Measurements from ENCODE around the gene ISYNA1. TPM values are rescaled to one million over a fixed set of nuclear protein-coding genes. Genes with fewer than 3 reads are reported as not detected.

The ISYNA1 gene
- total RNA-seq, 1 experiment from 2014 or later: 236 TPM

DNA sequence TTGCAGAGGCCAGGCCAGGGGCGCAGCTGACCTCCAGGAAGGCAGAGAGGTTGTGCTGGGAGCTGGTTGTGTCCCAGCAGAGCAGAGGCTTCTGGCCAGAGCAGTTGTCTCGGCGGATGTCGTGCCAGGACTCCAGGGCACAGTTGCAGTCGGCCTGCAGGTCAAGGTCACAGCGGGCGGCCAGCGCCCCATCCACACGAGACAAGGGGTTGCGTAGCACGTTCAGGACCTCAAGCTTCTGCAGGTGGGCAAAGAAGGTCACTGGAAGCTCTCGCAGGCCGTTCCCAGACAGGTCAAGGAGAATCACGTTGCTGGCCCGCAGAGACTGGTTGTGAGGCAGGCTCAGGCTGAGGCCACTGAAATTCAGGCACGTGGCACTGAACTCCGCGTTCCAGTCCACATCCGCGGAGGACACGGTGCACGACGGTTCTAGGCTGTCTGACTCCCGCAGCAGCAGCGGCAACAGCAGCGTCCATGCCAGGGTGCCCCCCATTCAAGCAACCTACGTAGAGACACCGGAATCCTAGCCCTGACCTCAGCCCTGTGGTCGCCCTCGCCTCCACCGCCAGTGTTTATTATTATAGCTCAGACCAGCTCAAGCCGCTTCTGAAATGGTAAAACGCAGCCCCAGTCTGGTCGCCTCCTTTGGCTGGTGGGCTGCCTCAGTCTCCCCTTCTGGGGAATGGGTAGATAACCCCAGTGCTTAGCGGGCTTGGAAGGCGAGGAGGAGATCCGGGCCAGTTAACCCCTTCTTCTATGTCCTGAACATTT lies 41.3 kb downstream of the ISYNA1 start:
- CTCF ChIA-PET: interaction anchor here (0.6 to 6.6 kb wide), 9 partner anchors 8 to 363 kb away, joined by 3 to 73 read pairs (median 4); partner anchors contain the start of gene GDF15
- H3K36me3 Mint-ChIP-seq: no peaks in the 10 kb centered on the region
- H3K4me3 Mint-ChIP-seq: 0 out of 2 replicates have a peak overlapping the region, but pooled peaks have one; percentile 8
- ATAC-seq: no peak
- H3K4me1 Mint-ChIP-seq: peaks cover 5% of the 10 kb centered on the region
- POLR2A ChIA-PET: interaction anchor here (1.3 kb wide), 1 partner anchor 115 kb away, joined by 3 read pairs; the partner anchor contains the start of gene JUND
- no peak overlapping the region for H3K27ac Mint-ChIP-seq
- H3K9me3 Mint-ChIP-seq: no peaks in the 10 kb centered on the region
- DNase-seq (ENCODE audit: low spot score): no peak
- peak; percentile 94 for TF ChIP-seq GTF2I (CRISPR knock-in tag; conservative IDR thresholded peaks at IDR 0.05)
- TF ChIP-seq, protein P1, sequence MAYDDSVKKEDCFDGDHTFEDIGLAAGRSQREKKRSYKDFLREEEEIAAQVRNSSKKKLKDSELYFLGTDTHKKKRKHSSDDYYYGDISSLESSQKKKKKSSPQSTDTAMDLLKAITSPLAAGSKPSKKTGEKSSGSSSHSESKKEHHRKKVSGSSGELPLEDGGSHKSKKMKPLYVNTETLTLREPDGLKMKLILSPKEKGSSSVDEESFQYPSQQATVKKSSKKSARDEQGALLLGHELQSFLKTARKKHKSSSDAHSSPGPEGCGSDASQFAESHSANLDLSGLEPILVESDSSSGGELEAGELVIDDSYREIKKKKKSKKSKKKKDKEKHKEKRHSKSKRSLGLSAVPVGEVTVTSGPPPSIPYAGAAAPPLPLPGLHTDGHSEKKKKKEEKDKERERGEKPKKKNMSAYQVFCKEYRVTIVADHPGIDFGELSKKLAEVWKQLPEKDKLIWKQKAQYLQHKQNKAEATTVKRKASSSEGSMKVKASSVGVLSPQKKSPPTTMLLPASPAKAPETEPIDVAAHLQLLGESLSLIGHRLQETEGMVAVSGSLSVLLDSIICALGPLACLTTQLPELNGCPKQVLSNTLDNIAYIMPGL (CRISPR knock-in tag; IDR thresholded peaks at IDR 0.05): no peak
- TF ChIP-seq, protein P2, sequence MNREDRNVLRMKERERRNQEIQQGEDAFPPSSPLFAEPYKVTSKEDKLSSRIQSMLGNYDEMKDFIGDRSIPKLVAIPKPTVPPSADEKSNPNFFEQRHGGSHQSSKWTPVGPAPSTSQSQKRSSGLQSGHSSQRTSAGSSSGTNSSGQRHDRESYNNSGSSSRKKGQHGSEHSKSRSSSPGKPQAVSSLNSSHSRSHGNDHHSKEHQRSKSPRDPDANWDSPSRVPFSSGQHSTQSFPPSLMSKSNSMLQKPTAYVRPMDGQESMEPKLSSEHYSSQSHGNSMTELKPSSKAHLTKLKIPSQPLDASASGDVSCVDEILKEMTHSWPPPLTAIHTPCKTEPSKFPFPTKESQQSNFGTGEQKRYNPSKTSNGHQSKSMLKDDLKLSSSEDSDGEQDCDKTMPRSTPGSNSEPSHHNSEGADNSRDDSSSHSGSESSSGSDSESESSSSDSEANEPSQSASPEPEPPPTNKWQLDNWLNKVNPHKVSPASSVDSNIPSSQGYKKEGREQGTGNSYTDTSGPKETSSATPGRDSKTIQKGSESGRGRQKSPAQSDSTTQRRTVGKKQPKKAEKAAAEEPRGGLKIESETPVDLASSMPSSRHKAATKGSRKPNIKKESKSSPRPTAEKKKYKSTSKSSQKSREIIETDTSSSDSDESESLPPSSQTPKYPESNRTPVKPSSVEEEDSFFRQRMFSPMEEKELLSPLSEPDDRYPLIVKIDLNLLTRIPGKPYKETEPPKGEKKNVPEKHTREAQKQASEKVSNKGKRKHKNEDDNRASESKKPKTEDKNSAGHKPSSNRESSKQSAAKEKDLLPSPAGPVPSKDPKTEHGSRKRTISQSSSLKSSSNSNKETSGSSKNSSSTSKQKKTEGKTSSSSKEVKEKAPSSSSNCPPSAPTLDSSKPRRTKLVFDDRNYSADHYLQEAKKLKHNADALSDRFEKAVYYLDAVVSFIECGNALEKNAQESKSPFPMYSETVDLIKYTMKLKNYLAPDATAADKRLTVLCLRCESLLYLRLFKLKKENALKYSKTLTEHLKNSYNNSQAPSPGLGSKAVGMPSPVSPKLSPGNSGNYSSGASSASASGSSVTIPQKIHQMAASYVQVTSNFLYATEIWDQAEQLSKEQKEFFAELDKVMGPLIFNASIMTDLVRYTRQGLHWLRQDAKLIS (CRISPR knock-in tag; IDR thresholded peaks at IDR 0.05; ENCODE audit: borderline replicate concordance): no peak
- TF ChIP-seq, protein P3, sequence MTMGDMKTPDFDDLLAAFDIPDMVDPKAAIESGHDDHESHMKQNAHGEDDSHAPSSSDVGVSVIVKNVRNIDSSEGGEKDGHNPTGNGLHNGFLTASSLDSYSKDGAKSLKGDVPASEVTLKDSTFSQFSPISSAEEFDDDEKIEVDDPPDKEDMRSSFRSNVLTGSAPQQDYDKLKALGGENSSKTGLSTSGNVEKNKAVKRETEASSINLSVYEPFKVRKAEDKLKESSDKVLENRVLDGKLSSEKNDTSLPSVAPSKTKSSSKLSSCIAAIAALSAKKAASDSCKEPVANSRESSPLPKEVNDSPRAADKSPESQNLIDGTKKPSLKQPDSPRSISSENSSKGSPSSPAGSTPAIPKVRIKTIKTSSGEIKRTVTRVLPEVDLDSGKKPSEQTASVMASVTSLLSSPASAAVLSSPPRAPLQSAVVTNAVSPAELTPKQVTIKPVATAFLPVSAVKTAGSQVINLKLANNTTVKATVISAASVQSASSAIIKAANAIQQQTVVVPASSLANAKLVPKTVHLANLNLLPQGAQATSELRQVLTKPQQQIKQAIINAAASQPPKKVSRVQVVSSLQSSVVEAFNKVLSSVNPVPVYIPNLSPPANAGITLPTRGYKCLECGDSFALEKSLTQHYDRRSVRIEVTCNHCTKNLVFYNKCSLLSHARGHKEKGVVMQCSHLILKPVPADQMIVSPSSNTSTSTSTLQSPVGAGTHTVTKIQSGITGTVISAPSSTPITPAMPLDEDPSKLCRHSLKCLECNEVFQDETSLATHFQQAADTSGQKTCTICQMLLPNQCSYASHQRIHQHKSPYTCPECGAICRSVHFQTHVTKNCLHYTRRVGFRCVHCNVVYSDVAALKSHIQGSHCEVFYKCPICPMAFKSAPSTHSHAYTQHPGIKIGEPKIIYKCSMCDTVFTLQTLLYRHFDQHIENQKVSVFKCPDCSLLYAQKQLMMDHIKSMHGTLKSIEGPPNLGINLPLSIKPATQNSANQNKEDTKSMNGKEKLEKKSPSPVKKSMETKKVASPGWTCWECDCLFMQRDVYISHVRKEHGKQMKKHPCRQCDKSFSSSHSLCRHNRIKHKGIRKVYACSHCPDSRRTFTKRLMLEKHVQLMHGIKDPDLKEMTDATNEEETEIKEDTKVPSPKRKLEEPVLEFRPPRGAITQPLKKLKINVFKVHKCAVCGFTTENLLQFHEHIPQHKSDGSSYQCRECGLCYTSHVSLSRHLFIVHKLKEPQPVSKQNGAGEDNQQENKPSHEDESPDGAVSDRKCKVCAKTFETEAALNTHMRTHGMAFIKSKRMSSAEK (CRISPR knock-in tag; IDR thresholded peaks at IDR 0.05; ENCODE audit: borderline replicate concordance): no peak
- peak; percentile 9; the same call in 1 of the 2 replicates for TF ChIP-seq ZNF396 (CRISPR knock-in tag; IDR thresholded peaks at IDR 0.05; ENCODE audit: borderline replicate concordance)
- TF ChIP-seq FOXP1 (CRISPR knock-in tag; IDR thresholded peaks at IDR 0.05; ENCODE audit: borderline replicate concordance): 0 out of 2 replicates have a peak, but pooled peaks have one; percentile 8
- TF ChIP-seq ELF4 (CRISPR knock-in tag; IDR thresholded peaks at IDR 0.05; ENCODE audit: low read depth): no peak
- no peak for TF ChIP-seq SOX15 (CRISPR knock-in tag; IDR thresholded peaks at IDR 0.05)
- H3K27me3 Mint-ChIP-seq (ENCODE audit: low read depth): no peaks in the 10 kb centered on the region

DNA sequence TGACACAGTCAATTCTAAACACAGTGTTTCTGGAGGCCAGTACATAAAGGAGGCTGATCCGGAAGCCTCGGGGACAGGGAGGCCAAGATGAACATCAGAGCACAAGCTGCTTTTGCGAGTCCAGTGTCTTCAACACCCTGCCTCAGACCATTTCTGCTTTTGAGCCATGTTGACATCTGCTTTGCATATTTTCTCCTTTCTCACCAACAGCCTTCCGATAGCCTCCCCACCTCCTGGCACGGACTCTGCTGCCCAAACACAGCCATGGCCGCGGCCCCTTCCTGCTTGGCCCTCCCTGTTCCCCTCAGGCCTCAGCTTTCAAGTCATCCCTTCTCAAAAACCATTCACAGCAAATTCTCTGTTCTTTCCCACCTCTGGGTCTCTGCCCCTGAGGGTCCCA lies 44.1 kb downstream of the ISYNA1 start:
- Mint-ChIP-seq H3K9me3 (no peaks in the 10 kb centered on the region), H3K4me1 (peaks cover 5% of the 10 kb centered on the region; the same call in 1 of the 2 replicates), H3K27me3 (ENCODE audit: low read depth) (peaks cover 15% of the 10 kb centered on the region), H3K27ac (no peak overlapping the region), H3K4me3 (no peak overlapping the region), H3K36me3 (peaks cover 11% of the 10 kb centered on the region)
- DNase-seq (ENCODE audit: low spot score) (no peak), ATAC-seq (no peak)
- CTCF ChIA-PET: interaction anchor here (1.4 to 1.6 kb wide), 2 partner anchors 8 to 17 kb away, joined by 4 to 5 read pairs; partner anchors contain the start of gene GDF15
- POLR2A ChIA-PET: interaction anchor here (0.6 to 0.7 kb wide), 2 partner anchors 54 to 501 kb away, joined by 3 to 5 read pairs; no protein-coding TSS in a partner anchor
- TF ChIP-seq, protein P4, sequence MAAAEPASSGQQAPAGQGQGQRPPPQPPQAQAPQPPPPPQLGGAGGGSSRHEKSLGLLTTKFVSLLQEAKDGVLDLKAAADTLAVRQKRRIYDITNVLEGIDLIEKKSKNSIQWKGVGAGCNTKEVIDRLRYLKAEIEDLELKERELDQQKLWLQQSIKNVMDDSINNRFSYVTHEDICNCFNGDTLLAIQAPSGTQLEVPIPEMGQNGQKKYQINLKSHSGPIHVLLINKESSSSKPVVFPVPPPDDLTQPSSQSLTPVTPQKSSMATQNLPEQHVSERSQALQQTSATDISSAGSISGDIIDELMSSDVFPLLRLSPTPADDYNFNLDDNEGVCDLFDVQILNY (CRISPR knock-in tag; IDR thresholded peaks at IDR 0.05): no peak
- TF ChIP-seq, protein P5, sequence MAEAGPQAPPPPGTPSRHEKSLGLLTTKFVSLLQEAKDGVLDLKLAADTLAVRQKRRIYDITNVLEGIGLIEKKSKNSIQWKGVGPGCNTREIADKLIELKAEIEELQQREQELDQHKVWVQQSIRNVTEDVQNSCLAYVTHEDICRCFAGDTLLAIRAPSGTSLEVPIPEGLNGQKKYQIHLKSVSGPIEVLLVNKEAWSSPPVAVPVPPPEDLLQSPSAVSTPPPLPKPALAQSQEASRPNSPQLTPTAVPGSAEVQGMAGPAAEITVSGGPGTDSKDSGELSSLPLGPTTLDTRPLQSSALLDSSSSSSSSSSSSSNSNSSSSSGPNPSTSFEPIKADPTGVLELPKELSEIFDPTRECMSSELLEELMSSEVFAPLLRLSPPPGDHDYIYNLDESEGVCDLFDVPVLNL (CRISPR knock-in tag; IDR thresholded peaks at IDR 0.05; ENCODE audit: borderline replicate concordance, low read depth): no peak
- TF ChIP-seq NR2C2 (CRISPR knock-in tag; IDR thresholded peaks at IDR 0.05): no peak
- no peak for TF ChIP-seq ZNF232 (CRISPR knock-in tag; IDR thresholded peaks at IDR 0.05)
- TF ChIP-seq, protein P6, sequence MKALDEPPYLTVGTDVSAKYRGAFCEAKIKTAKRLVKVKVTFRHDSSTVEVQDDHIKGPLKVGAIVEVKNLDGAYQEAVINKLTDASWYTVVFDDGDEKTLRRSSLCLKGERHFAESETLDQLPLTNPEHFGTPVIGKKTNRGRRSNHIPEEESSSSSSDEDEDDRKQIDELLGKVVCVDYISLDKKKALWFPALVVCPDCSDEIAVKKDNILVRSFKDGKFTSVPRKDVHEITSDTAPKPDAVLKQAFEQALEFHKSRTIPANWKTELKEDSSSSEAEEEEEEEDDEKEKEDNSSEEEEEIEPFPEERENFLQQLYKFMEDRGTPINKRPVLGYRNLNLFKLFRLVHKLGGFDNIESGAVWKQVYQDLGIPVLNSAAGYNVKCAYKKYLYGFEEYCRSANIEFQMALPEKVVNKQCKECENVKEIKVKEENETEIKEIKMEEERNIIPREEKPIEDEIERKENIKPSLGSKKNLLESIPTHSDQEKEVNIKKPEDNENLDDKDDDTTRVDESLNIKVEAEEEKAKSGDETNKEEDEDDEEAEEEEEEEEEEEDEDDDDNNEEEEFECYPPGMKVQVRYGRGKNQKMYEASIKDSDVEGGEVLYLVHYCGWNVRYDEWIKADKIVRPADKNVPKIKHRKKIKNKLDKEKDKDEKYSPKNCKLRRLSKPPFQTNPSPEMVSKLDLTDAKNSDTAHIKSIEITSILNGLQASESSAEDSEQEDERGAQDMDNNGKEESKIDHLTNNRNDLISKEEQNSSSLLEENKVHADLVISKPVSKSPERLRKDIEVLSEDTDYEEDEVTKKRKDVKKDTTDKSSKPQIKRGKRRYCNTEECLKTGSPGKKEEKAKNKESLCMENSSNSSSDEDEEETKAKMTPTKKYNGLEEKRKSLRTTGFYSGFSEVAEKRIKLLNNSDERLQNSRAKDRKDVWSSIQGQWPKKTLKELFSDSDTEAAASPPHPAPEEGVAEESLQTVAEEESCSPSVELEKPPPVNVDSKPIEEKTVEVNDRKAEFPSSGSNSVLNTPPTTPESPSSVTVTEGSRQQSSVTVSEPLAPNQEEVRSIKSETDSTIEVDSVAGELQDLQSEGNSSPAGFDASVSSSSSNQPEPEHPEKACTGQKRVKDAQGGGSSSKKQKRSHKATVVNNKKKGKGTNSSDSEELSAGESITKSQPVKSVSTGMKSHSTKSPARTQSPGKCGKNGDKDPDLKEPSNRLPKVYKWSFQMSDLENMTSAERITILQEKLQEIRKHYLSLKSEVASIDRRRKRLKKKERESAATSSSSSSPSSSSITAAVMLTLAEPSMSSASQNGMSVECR (CRISPR knock-in tag; IDR thresholded peaks at IDR 0.05; ENCODE audit: borderline replicate concordance): no peak
- TF ChIP-seq, protein P7, sequence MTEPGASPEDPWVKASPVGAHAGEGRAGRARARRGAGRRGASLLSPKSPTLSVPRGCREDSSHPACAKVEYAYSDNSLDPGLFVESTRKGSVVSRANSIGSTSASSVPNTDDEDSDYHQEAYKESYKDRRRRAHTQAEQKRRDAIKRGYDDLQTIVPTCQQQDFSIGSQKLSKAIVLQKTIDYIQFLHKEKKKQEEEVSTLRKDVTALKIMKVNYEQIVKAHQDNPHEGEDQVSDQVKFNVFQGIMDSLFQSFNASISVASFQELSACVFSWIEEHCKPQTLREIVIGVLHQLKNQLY (CRISPR knock-in tag; IDR thresholded peaks at IDR 0.05): no peak
- no peak for TF ChIP-seq GABPB1 (CRISPR knock-in tag; IDR thresholded peaks at IDR 0.05)

Data from WTC11 (cell line).